Heart left ventricle (tissue), 16 donors: ENCODE measurements around the gene THBD. TPM values are rescaled to one million over a fixed set of nuclear protein-coding genes. Genes with fewer than 3 reads are reported as not detected.
A peak's percentile ranks its signal among the peaks of the same experiment; 100 is the strongest.

ENCODE experiments used
- ATAC-seq, 4 donors: fragments of 200-7000 bp; cut with Tn5 transposase; one replicate each; pipeline ENCODE4 v1.9.1; 2020 to 2022; ENCODE audit warnings: moderate library complexity in 4 of 4, mild to moderate bottlenecking in 3 of 4, moderate number of reproducible peaks in 1 of 4
- DNase-seq, 5 donors: peaks; one replicate each; pipeline ENCODE4 v3.0.0-alpha.2; 2020
- H3K27ac ChIP-seq, 12 donors: fragments of 200-600 bp; sonication (generic) in 4 of 12; one replicate each; pipeline versions ENCODE4 v1.5.0 to v1.8.0; 2016 to 2022; ENCODE audit warnings: mild to moderate bottlenecking in 2 of 12
- H3K27me3 ChIP-seq, 9 donors: fragments of 200-600 bp; sonication (generic) in 2 of 9; one replicate each; pipeline versions ENCODE4 v1.5.1 to v1.8.0; 2016 to 2022; ENCODE audit warnings: mild to moderate bottlenecking in 3 of 9
- H3K36me3 ChIP-seq, 9 donors: fragments of 200-600 bp; sonication (generic) in 2 of 9; one replicate each; pipeline versions ENCODE4 v1.5.0 to v1.8.0; 2018 to 2022; ENCODE audit warnings: mild to moderate bottlenecking in 2 of 9
- H3K4me1 ChIP-seq, 12 donors: fragments of 200-600 bp; sonication (generic) in 4 of 12; one replicate each; pipeline versions ENCODE4 v1.5.0 to v1.8.0; 2016 to 2022; ENCODE audit warnings: mild to moderate bottlenecking in 3 of 12
- H3K4me3 ChIP-seq, 12 donors: fragments of 200-600 bp; sonication (generic) in 4 of 12; one replicate each; pipeline versions ENCODE4 v1.5.0 to v1.8.0; 2017 to 2022; ENCODE audit warnings: mild to moderate bottlenecking in 9 of 12, moderate library complexity in 4 of 12
- H3K9me3 ChIP-seq, 12 donors: fragments of 200-600 bp; sonication (generic) in 4 of 12; one replicate each; pipeline versions ENCODE4 v1.5.0 to v1.8.0; 2016 to 2022; ENCODE audit warnings: mild to moderate bottlenecking in 1 of 12
- CTCF ChIP-seq, 12 donors: fragments of 200-600 bp; sonication (generic) in 4 of 12; IDR thresholded peaks; one replicate each; pipeline versions ENCODE4 v1.5.0 to v1.8.0; 2018 to 2022; ENCODE audit warnings: antibody characterized with exemption in 12 of 12, mild to moderate bottlenecking in 5 of 12
- POLR2A ChIP-seq, 2 donors: fragments of 450-650 bp; IDR thresholded peaks; one replicate each; pipeline ENCODE4 v1.6.1; 2017; ENCODE audit warnings: antibody characterized with exemption in 2 of 2, mild to moderate bottlenecking in 2 of 2, moderate library complexity in 2 of 2
- WGBS, 4 donors: extraction: QIAGEN DNeasy Blood & Tissue Kit in 2 of 4; methylation state at CpG; one replicate each; pipeline versions ENCODE4 v1.1.5 to v1.1.7; 2013 to 2018; 5-methylcytosine and 5-hydroxymethylcytosine counted together
- intact Hi-C, 10 donors: fragments of 100-400 bp; cut with DNase I; formaldehyde crosslinking; loops; one replicate each; pipeline versions ENCODE4 v1.11.1 to v1.14.2; 2022
- polyA plus RNA-seq, 2 donors: library from polyadenylated mRNA; stranded (reverse); fragments of 200-250 nt; gene quantifications; one replicate each; pipeline ENCODE4 v1.2.3, GENCODE V29; 2013
- total RNA-seq, 9 donors: library from RNA; depleted of rRNA in 2 of 9; stranded (reverse); fragments of >200 nt in 2 of 9; fragmentation: NEBNext Ultra II Directional in 3 of 9; extraction: Animal tissue kit (Norgen Biotek cat#: 25700) in 3 of 9; gene quantifications; one replicate each; pipeline versions ENCODE4 v1.1.0 to v1.2.4, GENCODE V29; 2016 to 2023
- donor health status: ischemic (EF 13 %, LVEDD 7.1; RV severe dilation, severe dysfunction).
- donor health status: healthy with polysubstance abuse.
- donor health status: DM: no; HTN: yes; CAD: no.
- donor health status: DM: no; HTN: no; CAD: no.
- donor health status: ischemic (EF 25% LVEDD 6.9; RV normal size, moderate dysfunction).
- donor health status: ischemic (EF 25% LVEDD 5.7; RV mildly dilated, moderate dysfunction).
- donor health status: healthy.
- donor health status: DM: yes; HTN: yes; CAD: no.
- donor health status: ischemic (EF 35%, LVEDD 5.7; RV mildly dilated, moderate dysfunction).
- donor health status: nonischemic (EF 11% LVEDD 7.7; RV severe dilation, severe dysfunction).
- donor health status: DM: yes; HTN: yes; CAD: no.
- donor health status: PGD.
- donor health status: ischemic (EF 29% LVEDD 5.4; RV normal size, mild dysfunction).
- donor health status: nonischemic (EF 23%, LVEDD 6.1; RV moderate dilation, normal function).

The THBD gene
- total and polyA plus RNA-seq, 11 donors: 8.2 to 70.9 (median 19.9) TPM

GRCh38 chr20:22998476-22998875, 51.0 kb downstream of the THBD start:
- intact Hi-C loops: no loop called here
- no peak overlapping the region for H3K4me3 ChIP-seq
- TF ChIP-seq POLR2A (IDR thresholded peaks at IDR 0.05) (no peak), CTCF (IDR thresholded peaks at IDR 0.05) (no peak)
- 90 to 98% (median 94%) methylated on average over 2 of the region's 2 CpGs for WGBS, 4 donors
- H3K4me1 ChIP-seq: peaks cover 0 to 7% (median 0%) of the 10 kb centered on the region in 12 donors
- peaks cover 0 to 1% (median 0%) of the 10 kb centered on the region in 12 donors for H3K9me3 ChIP-seq
- no peak overlapping the region for H3K27ac ChIP-seq
- no peak for DNase-seq
- H3K27me3 ChIP-seq: no peaks in the 10 kb centered on the region
- no peaks in the 10 kb centered on the region for H3K36me3 ChIP-seq
- ATAC-seq: no peak

GRCh38 chr20:22995923-22996322, 53.5 kb downstream of the THBD start:
- intact Hi-C loops: loop anchor here in 1 of 10 donors (2.0 kb wide), 1 partner anchor 45 kb away; no protein-coding TSS in a partner anchor
- no peak for DNase-seq
- H3K27ac ChIP-seq: no peak overlapping the region
- H3K36me3 ChIP-seq: no peaks in the 10 kb centered on the region
- TF ChIP-seq POLR2A (IDR thresholded peaks at IDR 0.05) (no peak), CTCF (IDR thresholded peaks at IDR 0.05) (no peak)
- no peak overlapping the region for H3K4me3 ChIP-seq
- ATAC-seq: peak in 2 of 4 donors; percentile 43 to 75
- H3K9me3 ChIP-seq: peaks cover 0 to 9% (median 0%) of the 10 kb centered on the region in 12 donors
- 13 to 56% (median 50%) methylated on average over 1 of the region's 1 CpG for WGBS, 4 donors
- H3K27me3 ChIP-seq: no peaks in the 10 kb centered on the region
- peaks cover 0 to 7% (median 0%) of the 10 kb centered on the region in 12 donors for H3K4me1 ChIP-seq

Other genes with a start within 250 kb of the THBD start
- under 1 TPM in 1 of 9 donors, not detected in 8; 0.28 TPM for gene SSTR4, start 14.4 kb downstream of the THBD start, total RNA-seq
- not detected for gene SSTR4, start 14.4 kb downstream of the THBD start, polyA plus RNA-seq
- 100 to 1,000 TPM in 1 of 9 donors, 10 to 100 TPM in 8; 29.6 to 110 (median 45.7) TPM for gene CD93, start 36.7 kb upstream of the THBD start, total RNA-seq
- 10 to 100 TPM in 1 of 2 donors, 1 to 10 TPM in 1; 9.2 to 40.2 TPM for gene CD93, start 36.7 kb upstream of the THBD start, polyA plus RNA-seq